IMR-90 (cell line): ENCODE data around the gene NNMT. TPM values are rescaled to one million over a fixed set of nuclear protein-coding genes. Genes with fewer than 3 reads are reported as not detected.
A peak's percentile ranks its signal among the peaks of the same experiment; 100 is the strongest.

Source experiments
- ATAC-seq: fragments of 200-7000 bp; cut with Tn5 transposase; 2 replicates; pipeline ENCODE4 v1.9.1; 2020; ENCODE audit warnings: low read depth, mild to moderate bottlenecking, moderate library complexity
- Bru-seq: library from RNA; stranded (reverse); fragments of 400-500 nt; gene quantifications from one replicate; lab custom pipeline; 2021; lab: Mats Ljungman, UMichigan
- BruChase-seq, 2 experiments: library from RNA; stranded (reverse); fragments of 400-500 nt; gene quantifications; one replicate each; lab custom pipeline; 2021; lab: Mats Ljungman, UMichigan
- BruUV-seq: library from RNA; stranded (reverse); fragments of 400-500 nt; replicated peaks from 2 replicates; lab custom pipeline; 2021; lab: Mats Ljungman, UMichigan
- CTCF ChIA-PET: fragments of 300-600 bp; formaldehyde crosslinking; extraction: SDS; loops from one replicate; lab custom pipeline; 2021; ENCODE audit warnings: antibody characterized with exemption; lab: Yijun Ruan, JAX
- POLR2A ChIA-PET: fragments of 300-600 bp; sonication (Branson Sonifier 250); formaldehyde crosslinking; loops from one replicate; lab custom pipeline; 2022; ENCODE audit warnings: antibody characterized with exemption; ENCODE audit not compliant: unreplicated experiment; lab: Charles Lee
- DNase-seq: peaks from one replicate; pipeline ENCODE4 v3.0.0; 2013
- H2AFZ ChIP-seq: replicated peaks from 2 replicates; pipeline ENCODE3; 2013; ENCODE audit warnings: low read length, mild to moderate bottlenecking; ENCODE audit not compliant: poor library complexity
- H2AK5ac ChIP-seq: 2 replicates; pipeline ENCODE4 v1.6.1; 2013; ENCODE audit warnings: low read depth, low read length, inconsistent platforms
- H2AK9ac ChIP-seq: replicated peaks from 2 replicates; pipeline ENCODE3; 2013; ENCODE audit warnings: mild to moderate bottlenecking, low read depth, low read length, moderate library complexity; ENCODE audit not compliant: poor library complexity
- H2BK120ac ChIP-seq: 2 replicates; pipeline ENCODE4 v1.6.1; 2013; ENCODE audit warnings: low read depth, low read length, inconsistent platforms
- H2BK15ac ChIP-seq: 3 replicates; pipeline ENCODE4 v1.6.1; 2013; ENCODE audit warnings: low read depth, low read length, inconsistent platforms
- H2BK20ac ChIP-seq: 2 replicates; pipeline ENCODE4 v1.6.1; 2013; ENCODE audit warnings: low read depth, mild to moderate bottlenecking, inconsistent platforms, low read length, moderate library complexity
- H2BK5ac ChIP-seq: 2 replicates; pipeline ENCODE4 v1.6.1; 2013; ENCODE audit warnings: mild to moderate bottlenecking, low read depth, low read length, inconsistent platforms; ENCODE audit not compliant: poor library complexity, severe bottlenecking
- H3K14ac ChIP-seq: replicated peaks from 2 replicates; pipeline ENCODE4 v1.6.1; 2013; ENCODE audit warnings: low read depth, low read length, inconsistent platforms
- H3K18ac ChIP-seq: 2 replicates; pipeline ENCODE4 v1.6.1; 2013; ENCODE audit warnings: low read depth, low read length, control low read depth
- H3K23ac ChIP-seq: 2 replicates; pipeline ENCODE4 v1.6.1; 2013; ENCODE audit warnings: low read depth, low read length, inconsistent platforms
- H3K27ac ChIP-seq: 2 replicates; pipeline ENCODE4 v1.5.1; 2013; ENCODE audit warnings: mild to moderate bottlenecking, control low read depth, low read length; ENCODE audit not compliant: insufficient read depth
- H3K27me3 ChIP-seq: 2 replicates; pipeline ENCODE4 v1.6.1; 2013; ENCODE audit warnings: low read length; ENCODE audit not compliant: control insufficient read depth, insufficient read depth
- H3K36me3 ChIP-seq: 2 replicates; pipeline ENCODE4 v1.6.1; 2013; ENCODE audit warnings: low read length, mixed read lengths; ENCODE audit not compliant: control insufficient read depth, insufficient read depth
- H3K4ac ChIP-seq: 2 replicates; pipeline ENCODE4 v1.6.1; 2013; ENCODE audit warnings: low read depth, low read length, inconsistent platforms
- H3K4me1 ChIP-seq: 2 replicates; pipeline ENCODE4 v1.6.1; 2013; ENCODE audit warnings: low read length, mixed read lengths; ENCODE audit not compliant: control insufficient read depth, insufficient read depth
- H3K4me2 ChIP-seq: 2 replicates; pipeline ENCODE4 v1.6.1; 2013; ENCODE audit warnings: low read depth, mild to moderate bottlenecking, control low read depth, low read length, moderate library complexity
- H3K4me3 ChIP-seq: 2 replicates; pipeline ENCODE4 v1.5.1; 2013; ENCODE audit warnings: low read depth, mild to moderate bottlenecking, control low read depth, low read length, moderate library complexity; ENCODE audit not compliant: insufficient read depth
- H3K56ac ChIP-seq: 2 replicates; pipeline ENCODE4 v1.6.1; 2013; ENCODE audit warnings: low read length, inconsistent platforms; ENCODE audit not compliant: insufficient read depth; ENCODE audit errors: extremely low read depth
- H3K79me1 ChIP-seq, 2 experiments: 2 replicates each; pipeline ENCODE4 v1.6.1; 2013; ENCODE audit warnings: low read length in 2 of 2, inconsistent platforms in 1 of 2, low read depth in 1 of 2
- H3K9ac ChIP-seq: 2 replicates; pipeline ENCODE4 v1.6.1; 2013; ENCODE audit warnings: low read depth, low read length, control low read depth
- H3K9me1 ChIP-seq: 2 replicates; pipeline ENCODE4 v1.6.1; 2013; ENCODE audit warnings: low read length, inconsistent platforms; ENCODE audit not compliant: insufficient read depth
- H3K9me3 ChIP-seq: 2 replicates; pipeline ENCODE4 v1.6.1; 2013; ENCODE audit warnings: low read length; ENCODE audit not compliant: control insufficient read depth, insufficient read depth
- H4K20me1 ChIP-seq: 2 replicates; pipeline ENCODE4 v1.6.1; 2013; ENCODE audit warnings: low read length, inconsistent platforms; ENCODE audit not compliant: insufficient read depth
- H4K5ac ChIP-seq: 2 replicates; pipeline ENCODE4 v1.6.1; 2013; ENCODE audit warnings: mild to moderate bottlenecking, low read depth, low read length, control low read depth
- H4K8ac ChIP-seq, 2 experiments: 2 replicates each; pipeline ENCODE4 v1.6.1; 2013; ENCODE audit warnings: low read depth in 2 of 2, low read length in 2 of 2, control low read depth in 1 of 2, inconsistent platforms in 1 of 2
- H4K91ac ChIP-seq: 2 replicates; pipeline ENCODE4 v1.6.1; 2013; ENCODE audit warnings: low read depth, low read length, inconsistent platforms; ENCODE audit not compliant: insufficient read depth
- CEBPB ChIP-seq: IDR thresholded peaks from 2 replicates; pipeline ENCODE4 v1.6.1; 2012; ENCODE audit warnings: low read depth, low read length, improper control_type of control experiment
- CTCF ChIP-seq: conservative IDR thresholded peaks from 2 replicates; pipeline ENCODE4 v1.5.1; 2012; ENCODE audit warnings: mild to moderate bottlenecking, low read depth, low read length, improper control_type of control experiment
- ELK1 ChIP-seq: fragments of 150-350 bp; IDR thresholded peaks from 2 replicates; pipeline ENCODE4 v1.6.1; 2016; ENCODE audit warnings: low read depth, mild to moderate bottlenecking, low read length, moderate library complexity, borderline replicate concordance
- MAZ ChIP-seq: IDR thresholded peaks from 2 replicates; pipeline ENCODE4 v1.6.1; 2012; ENCODE audit warnings: low read depth, mild to moderate bottlenecking, low read length, improper control_type of control experiment, moderate library complexity, borderline replicate concordance
- MXI1 ChIP-seq: IDR thresholded peaks from 2 replicates; pipeline ENCODE4 v1.6.1; 2012; ENCODE audit warnings: low read depth, mild to moderate bottlenecking, low read length, moderate library complexity, borderline replicate concordance
- POLR2A ChIP-seq: IDR thresholded peaks from 2 replicates; pipeline ENCODE4 v1.6.1; 2012; ENCODE audit warnings: mild to moderate bottlenecking, low read depth, low read length
- RCOR1 ChIP-seq: IDR thresholded peaks from 2 replicates; pipeline ENCODE4 v1.6.1; 2012; ENCODE audit warnings: mild to moderate bottlenecking, low read length, improper control_type of control experiment; ENCODE audit not compliant: insufficient replicate concordance
- RFX5 ChIP-seq: IDR thresholded peaks from 2 replicates; pipeline ENCODE4 v1.8.0; 2012; ENCODE audit warnings: low read depth, mild to moderate bottlenecking, low read length, moderate library complexity
- WGBS, 2 experiments: methylation state at CpG; one replicate each; pipeline versions ENCODE4 v1.1.5 to v1.1.7; 2013; ENCODE audit warnings: missing lambda C conversion rate in 2 of 2; ENCODE audit not compliant: insufficient read length in 1 of 2; ENCODE audit errors: extremely low coverage in 2 of 2; 5-methylcytosine and 5-hydroxymethylcytosine counted together
- dilution Hi-C: fragments of 300-500 bp; cut with HindIII; formaldehyde crosslinking; loops from one replicate; pipeline ENCODE4 v1.14.3; 2018; ENCODE audit warnings: low sequenced_read_pairs; ENCODE audit not compliant: unreplicated experiment
- in situ Hi-C: fragments of 300-500 bp; cut with MboI; formaldehyde crosslinking; loops from 3 replicates; pipeline ENCODE4 v1.14.3; 2019; ENCODE audit warnings: low sequenced_read_pairs, inconsistent platforms, mixed read lengths
- intact Hi-C: fragments of 100-400 bp; cut with micrococcal nuclease; formaldehyde crosslinking; loops from 2 replicates; pipeline ENCODE4 v1.10.0; 2022
- long read RNA-seq: library from polyadenylated mRNA; unstranded; transcript quantifications from one replicate; pipeline ENCODE4 v2.0.0, GENCODE V29; 2021; ENCODE audit not compliant: unreplicated experiment
- polyA plus RNA-seq, 3 experiments: library from polyadenylated mRNA; depleted of rRNA; stranded (reverse); fragments of >200 nt; gene quantifications; 2 replicates each; pipeline ENCODE4 v1.2.3, GENCODE V29; 2012; ENCODE audit warnings: low replicate concordance in 1 of 3
- total RNA-seq: library from RNA; depleted of rRNA; stranded (reverse); fragments of >200 nt; gene quantifications from 2 replicates; pipeline ENCODE4 v1.2.3, GENCODE V29; 2012; rRNA removed

NNMT gene
- total RNA-seq, result 74.7 and 108 TPM in 2 replicates
- 76.1 and 79.7 TPM in 2 replicates for polyA plus RNA-seq (2012; rRNA removed)
- polyA plus RNA-seq (2012; cell fraction: cytosol; rRNA removed), result 127 and 153 TPM in 2 replicates
- polyA plus RNA-seq (2012; cell fraction: nucleus; rRNA removed; ENCODE audit: low replicate concordance), result 46.1 and 57.3 TPM in 2 replicates
- Bru-seq, nascent RNA, result percentile 87 among the genes with signal in this experiment
- percentile 50 among the genes with signal in this experiment for BruChase-seq, experiment 1, labeled RNA remaining after a 6-hour chase
- percentile 46 among the genes with signal in this experiment for BruChase-seq, experiment 2, labeled RNA remaining after a 2-hour chase
- long read RNA-seq, transcript NNMT-201 (3 exons, 1,610 nt), result major isoform, 47 of 52 reads
- long read RNA-seq, partial matches to known transcripts, result 0 of 52 reads
- long read RNA-seq, other reads (novel, unspliced or antisense), result 5 of 52 reads

- Histone ChIP-seq H3K9me3 (peaks cover 4% of the 10 kb centered on the region), H3K18ac (peak within 1 kb of the TSS; percentile 100), H2BK120ac (peak within 1 kb of the TSS; percentile 100), H3K56ac (peak within 1 kb of the TSS; percentile 99), H2BK5ac (peak within 1 kb of the TSS; percentile 100), H3K27ac (peak within 1 kb of the TSS; percentile 98), H3K4me2 (peak within 1 kb of the TSS; percentile 95), H4K8ac (peak within 1 kb of the TSS; percentile 95 to 100), H3K14ac (peak within 1 kb of the TSS; percentile 100), H3K9me1 (peaks cover 8% of the 10 kb centered on the region), H2AK5ac (peak within 1 kb of the TSS; percentile 100), H3K4me3 (peak within 1 kb of the TSS; percentile 62), H3K36me3 (peaks cover 8% of the 10 kb centered on the region), H4K20me1 (no peaks in the 10 kb centered on the region), H3K27me3 (no peaks in the 10 kb centered on the region), H2BK20ac (peak within 1 kb of the TSS; percentile 100), H3K9ac (peak within 1 kb of the TSS; percentile 97), H3K23ac (peak within 1 kb of the TSS; percentile 100), H2AK9ac (peak within 1 kb of the TSS; percentile 99), H4K5ac (peak within 1 kb of the TSS; percentile 100), H4K91ac (peak within 1 kb of the TSS; percentile 100), H3K4me1 (peaks cover 18% of the 10 kb centered on the region), H2AFZ (peak within 1 kb of the TSS; percentile 88), H3K79me1 (peaks cover 17 to 19% of the 10 kb centered on the region in 2 experiments), H2BK15ac (peak within 1 kb of the TSS; percentile 97; the same call in 2 of the 3 replicates), H3K4ac (peak within 1 kb of the TSS; percentile 100)
- dilution Hi-C loops (no loop called here), intact Hi-C loops (loop anchor here (1.0 to 10.0 kb wide), 3 partner anchors 104 to 1209 kb away; partner anchors contain the start of genes C11orf71, CADM1 and RBM7), in situ Hi-C loops (no loop called here)
- 46% methylated on average over 4 of the region's 11 CpGs; no CpG with 5 or more reads in 1 of the 2 experiments for WGBS, 2 experiments
- ChIA-PET POLR2A (interaction anchor here (0.5 to 1.5 kb wide), 8 partner anchors 9 to 299 kb away, joined by 3 to 14 read pairs (median 4); no protein-coding TSS in a partner anchor), CTCF (interaction anchor here (0.6 to 1.5 kb wide), 3 partner anchors 8 to 20 kb away, joined by 3 to 7 read pairs (median 4); no protein-coding TSS in a partner anchor)
- no TSS peak for BruUV-seq
- TF ChIP-seq POLR2A (peak; percentile 85), MXI1 (no peak), CEBPB (peak; percentile 92), RFX5 (no peak), RCOR1 (peak; percentile 35), CTCF (0 out of 2 replicates have a peak, but pooled peaks have one; percentile 2), ELK1 (no peak), MAZ (peak; percentile 71; the same call in 1 of the 2 replicates)
- DNase-seq (peak; percentile 97), ATAC-seq (peak; percentile 73)
Measured at GRCh38 chr11:114295676-114296604, at the start of gene NNMT. TSS of gene NNMT (plus strand) at chr11:114296399. CDS start at chr11:114296557, 158 bp downstream.
